Osteocyte (in vitro differentiated cells): ENCODE results near the gene MAP3K15. TPM values are rescaled to one million over a fixed set of nuclear protein-coding genes. Genes with fewer than 3 reads are reported as not detected.

ENCODE experiments used
- DNase-seq: peaks from one replicate; pipeline ENCODE4 v3.0.0; 2021; ENCODE audit warnings: mixed read lengths; ENCODE audit not compliant: unreplicated experiment; ENCODE audit errors: extremely low spot score
- H3K27ac Mint-ChIP-seq: one replicate; pipeline ENCODE4 v1.8.0; 2021; ENCODE audit warnings: mild to moderate bottlenecking, mixed read lengths; ENCODE audit not compliant: unreplicated experiment
- H3K27me3 Mint-ChIP-seq: one replicate; pipeline ENCODE4 v1.8.0; 2021; ENCODE audit warnings: mixed read lengths; ENCODE audit not compliant: unreplicated experiment
- H3K36me3 Mint-ChIP-seq: one replicate; pipeline ENCODE4 v1.8.0; 2021; ENCODE audit warnings: mixed read lengths; ENCODE audit not compliant: unreplicated experiment
- H3K4me1 Mint-ChIP-seq: one replicate; pipeline ENCODE4 v1.8.0; 2021; ENCODE audit warnings: mixed read lengths; ENCODE audit not compliant: unreplicated experiment
- H3K4me3 Mint-ChIP-seq: one replicate; pipeline ENCODE4 v1.8.0; 2021; ENCODE audit warnings: mild to moderate bottlenecking, moderate library complexity, mixed read lengths; ENCODE audit not compliant: unreplicated experiment
- H3K9me3 Mint-ChIP-seq: one replicate; pipeline ENCODE4 v1.8.0; 2021; ENCODE audit warnings: mixed read lengths; ENCODE audit not compliant: unreplicated experiment
- CTCF ChIP-seq: fragments of 200-600 bp; sonication (generic); IDR thresholded peaks from 2 replicates; pipeline ENCODE4 v1.5.0; 2021; ENCODE audit warnings: antibody characterized with exemption, mild to moderate bottlenecking, moderate library complexity
- total RNA-seq: library from RNA; stranded (reverse); gene quantifications from 2 replicates; pipeline ENCODE4 v1.2.1, GENCODE V29; 2021

Gene MAP3K15
- total RNA-seq, 1 donor from 2014 or later: not detected

DNA sequence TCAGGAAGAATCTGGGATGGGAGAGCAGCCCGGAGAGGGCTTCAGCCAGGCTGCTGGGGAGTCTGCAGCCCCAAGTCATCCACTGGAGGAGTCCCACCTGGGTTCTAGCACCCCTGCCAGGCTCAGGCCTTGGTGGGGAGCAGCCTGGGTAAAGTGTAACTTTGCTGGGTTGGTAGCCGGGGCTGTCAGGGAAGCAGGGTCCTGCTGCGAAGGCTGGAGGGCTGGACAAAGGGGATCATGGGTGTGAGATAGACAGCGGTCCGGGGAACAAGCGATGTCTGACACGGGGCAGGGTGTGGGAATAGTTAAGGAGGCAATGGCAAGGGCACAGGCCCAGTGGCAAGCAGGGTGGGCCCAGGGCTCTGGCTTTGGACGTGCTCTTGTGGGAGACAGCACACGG lies 134.0 kb downstream of the MAP3K15 start:
- H3K4me3 Mint-ChIP-seq: no peak overlapping the region
- TF ChIP-seq CTCF: no peak
- DNase-seq: peak; percentile 74
- no peak overlapping the region for H3K27ac Mint-ChIP-seq
- H3K4me1 Mint-ChIP-seq: no peaks in the 10 kb centered on the region
- peaks cover 4% of the 10 kb centered on the region for H3K27me3 Mint-ChIP-seq
- H3K9me3 Mint-ChIP-seq: no peaks in the 10 kb centered on the region
- no peaks in the 10 kb centered on the region for H3K36me3 Mint-ChIP-seq

DNA sequence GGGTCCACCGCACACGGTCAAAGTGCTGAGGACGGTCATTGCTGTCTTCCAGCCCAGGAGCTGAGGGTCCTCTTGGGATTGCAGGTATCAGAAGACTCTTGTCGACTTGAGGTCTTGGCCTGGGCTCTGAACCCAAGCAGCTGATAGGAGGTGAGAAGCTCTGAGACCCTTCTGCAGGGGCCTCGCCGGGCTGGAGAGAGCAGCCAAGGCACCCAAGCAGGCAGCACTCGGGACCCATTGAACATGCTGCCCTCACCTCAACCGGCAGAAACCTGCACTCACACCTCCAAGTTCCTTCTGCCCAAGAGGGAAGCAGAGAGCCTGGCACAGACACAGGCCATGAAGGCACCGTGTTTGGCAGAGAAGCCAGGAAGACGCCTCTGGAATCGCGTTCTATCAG lies 137.5 kb downstream of the MAP3K15 start:
- Mint-ChIP-seq H3K9me3 (no peaks in the 10 kb centered on the region), H3K27ac (no peak overlapping the region), H3K4me1 (peaks cover under 1% of the 10 kb centered on the region), H3K27me3 (no peaks in the 10 kb centered on the region), H3K36me3 (no peaks in the 10 kb centered on the region), H3K4me3 (no peak overlapping the region)
- DNase-seq: no peak
- TF ChIP-seq CTCF: no peak

DNA sequence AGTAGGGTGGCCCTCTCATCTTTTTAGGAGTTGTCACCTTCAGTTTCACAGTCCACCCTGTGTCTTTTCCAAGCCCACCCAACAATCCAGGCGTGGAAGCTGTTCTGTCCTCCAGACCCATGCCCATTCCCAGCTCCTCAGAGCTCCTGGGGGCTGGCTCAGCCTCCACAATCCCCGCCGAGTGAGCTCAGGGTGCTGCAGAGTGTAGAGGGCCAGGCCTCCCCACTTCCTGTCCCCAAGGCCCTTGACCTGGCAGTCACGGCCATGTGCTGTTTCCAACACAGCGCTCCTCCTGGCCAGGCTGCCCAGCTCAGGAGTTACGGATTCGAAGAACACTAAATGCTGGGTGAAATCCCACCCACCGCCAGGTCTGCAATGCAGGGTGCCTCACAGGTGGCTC lies 139.8 kb downstream of the MAP3K15 start:
- no peaks in the 10 kb centered on the region for H3K36me3 Mint-ChIP-seq
- H3K27ac Mint-ChIP-seq: no peak overlapping the region
- H3K4me3 Mint-ChIP-seq: no peak overlapping the region
- peaks cover 6% of the 10 kb centered on the region for H3K4me1 Mint-ChIP-seq
- DNase-seq: no peak
- no peak for TF ChIP-seq CTCF
- no peaks in the 10 kb centered on the region for H3K27me3 Mint-ChIP-seq
- H3K9me3 Mint-ChIP-seq: no peaks in the 10 kb centered on the region

DNA sequence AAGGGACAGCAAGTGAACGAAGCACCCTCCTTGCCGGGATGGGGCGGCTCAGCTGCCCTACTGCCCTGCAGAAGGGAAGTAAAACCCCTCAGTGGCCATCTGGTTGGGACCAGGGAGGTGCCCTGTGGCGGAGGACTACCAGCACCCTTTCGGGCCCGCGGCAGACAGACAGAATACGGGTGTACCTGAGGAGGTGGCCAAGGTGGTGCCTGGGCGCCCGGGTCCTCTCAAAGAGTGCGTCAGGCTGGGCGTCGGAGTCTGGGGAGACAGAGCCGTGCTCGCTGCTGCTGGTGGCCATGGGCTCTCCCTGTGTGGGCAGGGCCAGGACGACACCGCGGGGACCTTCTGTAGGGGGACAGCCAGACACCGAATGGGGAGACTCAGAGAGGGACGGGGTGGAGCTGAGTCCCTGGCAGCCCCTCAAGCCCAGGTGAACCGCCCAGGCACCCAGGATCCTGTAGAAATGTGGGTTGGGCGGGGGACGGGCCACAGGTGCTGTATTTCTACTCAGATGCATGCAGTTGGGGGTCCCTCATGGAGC lies 141.9 kb downstream of the MAP3K15 start:
- Mint-ChIP-seq H3K9me3 (no peaks in the 10 kb centered on the region), H3K4me1 (peaks cover 6% of the 10 kb centered on the region), H3K36me3 (no peaks in the 10 kb centered on the region), H3K27ac (no peak overlapping the region), H3K27me3 (no peaks in the 10 kb centered on the region), H3K4me3 (no peak overlapping the region)
- no peak for TF ChIP-seq CTCF
- no peak for DNase-seq

DNA sequence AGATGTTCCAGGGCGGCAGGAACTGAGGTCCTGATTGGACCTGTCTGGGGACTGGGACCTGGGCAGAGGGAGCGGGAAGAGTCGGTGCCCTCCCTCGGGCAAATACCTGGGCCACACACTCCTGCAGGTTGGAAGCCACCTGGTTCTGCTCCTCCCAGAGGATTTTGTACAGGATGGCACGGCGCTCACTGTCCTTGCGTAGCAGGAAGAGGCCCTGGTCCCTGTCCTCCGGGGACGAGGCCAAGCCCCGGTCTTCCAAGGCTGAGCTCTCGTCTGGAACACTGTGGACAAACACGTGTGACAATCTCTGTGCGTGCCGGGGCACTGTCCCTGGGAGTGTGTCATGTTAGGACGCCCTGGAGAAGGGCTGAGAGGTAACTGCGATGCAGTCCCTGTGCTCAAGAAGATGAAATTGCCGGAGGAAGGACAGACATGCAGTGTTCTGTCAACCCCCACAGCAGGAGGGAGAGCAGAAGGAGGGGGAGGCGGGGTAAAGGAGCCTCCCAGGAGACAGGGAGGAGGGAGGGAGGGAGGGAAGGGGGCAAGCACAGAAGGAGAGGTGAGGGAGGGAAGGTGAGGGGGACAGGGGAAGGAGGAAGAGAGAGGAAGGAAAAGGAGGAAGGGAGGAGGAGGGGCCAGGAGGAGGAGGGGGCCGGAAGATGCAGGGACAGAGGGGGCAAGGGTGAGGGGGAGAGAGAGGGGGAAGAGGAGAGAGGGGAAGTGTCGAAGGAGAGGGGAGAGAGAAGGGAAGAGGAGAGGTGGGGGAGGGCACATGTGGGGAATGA lies 142.6 kb downstream of the MAP3K15 start:
- Mint-ChIP-seq H3K27me3 (no peaks in the 10 kb centered on the region), H3K4me3 (peak overlapping the region; percentile 81), H3K4me1 (peaks cover 6% of the 10 kb centered on the region), H3K36me3 (no peaks in the 10 kb centered on the region), H3K27ac (peak overlapping the region; percentile 27), H3K9me3 (no peaks in the 10 kb centered on the region)
- no peak for DNase-seq
- TF ChIP-seq CTCF: no peak
